DMS 273 (cell line): Measurements from ENCODE around the gene PTPRZ1.

Experiments
- DNase-seq: peaks from one replicate; lab custom pipeline; 2025; ENCODE audit not compliant: unreplicated experiment; lab: John Stamatoyannopoulos, UW

PTPRZ1 gene

DNA sequence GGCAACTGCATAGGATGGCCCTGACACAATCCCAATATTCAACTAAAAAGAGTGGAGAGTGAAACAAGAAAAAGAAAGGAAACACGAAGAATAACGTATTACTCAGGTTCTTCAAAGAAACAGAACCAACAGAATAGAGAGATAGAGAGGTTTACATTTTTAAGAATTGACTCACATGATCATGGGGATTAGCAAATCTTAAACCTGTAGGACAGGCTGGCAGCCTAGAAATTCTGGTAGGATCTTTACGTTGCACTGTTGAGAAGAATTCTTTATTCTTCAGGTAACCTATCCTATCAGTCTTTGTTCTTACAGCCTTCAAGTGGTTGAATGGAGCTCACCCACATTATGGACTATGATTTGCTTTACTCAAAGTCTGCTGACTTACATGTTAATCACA is 167.2 kb downstream of the PTPRZ1 start:
- no peak for DNase-seq

DNA sequence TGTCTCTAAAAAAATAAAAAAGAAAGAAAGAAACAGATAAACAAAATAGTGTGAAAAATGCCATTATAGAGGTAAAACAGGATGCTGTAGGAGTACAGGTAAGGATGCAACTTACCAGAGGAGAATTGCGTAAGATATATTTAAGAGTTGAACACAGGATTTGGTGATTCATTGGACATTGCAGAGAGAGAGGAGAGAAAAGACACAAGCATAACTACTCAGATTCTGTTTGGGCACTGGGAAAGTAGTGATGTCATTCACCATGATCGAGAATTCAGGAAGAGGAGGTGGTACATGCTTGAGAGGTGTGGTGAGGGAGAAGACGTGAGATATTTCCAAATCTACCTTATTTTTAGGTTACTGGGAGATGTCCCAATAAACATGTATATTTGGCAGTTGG is 173.4 kb downstream of the PTPRZ1 start:
- DNase-seq, result no peak

DNA sequence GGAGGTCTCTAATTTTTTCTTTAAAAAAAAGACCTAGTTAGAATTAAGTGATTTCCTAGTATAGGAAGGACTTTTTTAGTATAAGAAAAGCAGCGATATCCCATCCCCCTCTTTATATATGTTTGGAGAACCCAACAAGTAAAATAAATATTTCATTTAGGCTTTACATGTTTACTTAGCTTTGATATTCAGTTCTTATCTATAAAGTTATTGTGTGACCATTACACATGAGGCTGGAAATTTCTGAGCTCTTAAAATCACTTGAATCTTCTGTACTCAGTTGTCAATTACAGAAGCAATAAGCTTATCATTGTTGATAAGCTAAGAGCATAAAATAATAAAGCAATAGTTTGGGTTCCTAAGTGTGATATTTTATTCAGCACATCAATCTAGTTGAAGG is 181.4 kb downstream of the PTPRZ1 start:
- no peak for DNase-seq

DNA sequence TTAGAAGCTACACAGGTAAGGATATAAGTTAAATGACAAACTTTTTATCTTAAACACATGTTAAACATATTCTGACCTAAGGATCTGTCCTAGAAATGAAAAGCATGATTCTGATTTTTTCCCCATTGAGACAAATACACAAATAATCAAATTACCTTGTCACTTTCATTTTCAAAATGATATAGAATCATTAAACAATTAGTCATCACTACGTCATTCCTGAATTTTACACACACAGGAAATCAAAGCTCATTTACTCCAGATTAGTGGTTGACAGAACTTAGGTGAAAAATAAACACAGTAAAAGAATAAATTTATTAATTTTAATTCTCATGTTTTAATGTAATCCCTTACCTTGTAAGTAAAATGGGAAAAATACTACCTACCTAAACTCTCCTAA is 182.1 kb downstream of the PTPRZ1 start:
- no peak for DNase-seq

DNA sequence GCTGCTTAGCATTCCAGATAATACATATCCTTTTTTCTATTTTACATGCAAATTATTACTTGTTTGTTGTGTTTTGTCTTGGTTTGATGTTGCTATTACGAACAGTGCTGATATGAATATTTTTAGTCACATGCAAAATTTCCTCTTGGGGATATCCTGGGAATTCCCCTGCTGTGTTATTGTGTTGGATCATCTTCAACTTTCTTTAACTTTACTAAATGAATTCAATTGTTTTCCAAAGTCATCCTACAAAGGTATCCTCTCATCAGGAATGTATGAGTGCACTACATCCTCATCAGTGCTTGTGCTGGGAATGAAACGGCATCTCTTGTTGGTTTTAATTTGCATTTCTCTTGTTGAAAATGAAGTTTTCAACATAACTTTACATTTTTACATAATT is 184.0 kb downstream of the PTPRZ1 start:
- no peak for DNase-seq

DNA sequence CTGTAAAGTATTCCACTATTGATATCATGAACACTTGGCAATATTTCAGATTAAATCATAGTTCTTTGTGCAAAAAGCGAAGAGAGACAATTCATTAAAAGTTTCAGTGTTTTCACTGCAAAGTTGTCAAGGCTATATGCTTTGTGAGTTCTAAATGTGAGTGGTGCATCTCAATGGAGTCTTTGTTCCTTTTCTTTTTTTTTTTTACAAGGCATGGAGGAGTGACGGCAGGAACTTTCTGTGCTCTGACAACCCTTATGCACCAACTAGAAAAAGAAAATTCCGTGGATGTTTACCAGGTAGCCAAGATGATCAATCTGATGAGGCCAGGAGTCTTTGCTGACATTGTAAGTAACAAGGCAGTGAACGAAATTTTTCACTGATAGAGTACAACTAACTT is 186.6 kb downstream of the PTPRZ1 start:
- DNase-seq, result no peak

DNA sequence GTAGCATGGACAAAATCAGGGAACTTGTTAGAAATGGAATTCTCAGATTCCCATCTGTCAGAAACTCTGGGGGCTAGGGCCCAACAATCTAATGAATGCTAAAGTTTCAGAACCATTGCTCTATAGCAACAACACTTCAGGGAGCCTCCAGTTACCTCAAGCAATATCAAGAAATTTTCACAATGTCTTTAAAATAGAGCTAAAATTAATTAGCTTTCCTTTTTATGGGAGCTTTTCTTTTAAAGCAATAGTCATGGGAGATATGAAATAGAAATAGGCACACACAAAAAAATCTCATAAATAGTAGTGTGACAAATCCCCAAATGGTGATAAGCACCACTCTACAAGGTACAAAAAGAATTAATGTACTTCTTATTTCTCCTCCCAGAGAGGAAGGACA is 190.2 kb downstream of the PTPRZ1 start:
- no peak for DNase-seq

DNA sequence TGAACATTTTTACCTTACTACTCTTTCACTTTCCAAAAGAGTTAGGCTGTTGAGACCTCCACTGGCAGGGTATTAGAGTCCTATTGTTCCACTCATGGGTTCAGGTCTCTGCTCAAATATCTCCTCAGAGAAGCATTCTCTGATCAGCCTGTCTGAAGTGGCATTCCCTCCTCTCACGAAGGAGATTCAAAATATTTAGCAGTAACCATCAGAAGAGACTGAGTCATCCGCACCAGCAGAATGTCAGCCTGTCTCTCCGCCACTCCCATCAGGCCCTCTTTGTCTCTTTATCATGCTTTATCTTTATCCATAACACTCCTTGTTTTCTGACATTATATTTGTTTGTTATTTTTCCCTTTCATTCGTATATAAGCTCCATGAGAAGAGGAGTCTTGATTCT is 192.0 kb downstream of the PTPRZ1 start:
- no peak for DNase-seq

DNA sequence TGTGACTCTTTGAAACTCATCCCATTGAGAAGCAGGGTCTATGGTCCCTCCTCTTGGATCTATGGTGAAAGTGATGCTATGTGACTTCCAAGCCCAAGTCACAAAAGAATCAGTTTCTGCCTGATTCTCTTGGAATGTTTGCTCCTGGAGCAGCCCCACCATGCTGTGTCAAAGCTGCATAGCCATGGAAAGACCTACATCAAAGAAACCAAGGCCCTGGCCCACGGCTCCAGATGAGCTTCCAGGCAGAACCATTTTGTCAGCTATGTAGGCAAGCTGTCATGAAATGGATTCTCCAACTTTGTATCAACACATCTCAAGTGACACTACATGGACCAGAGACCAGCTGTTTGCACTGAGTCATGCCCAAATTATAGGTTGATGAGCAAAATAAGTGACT is 194.1 kb downstream of the PTPRZ1 start:
- peak; percentile 13 for DNase-seq

DNA sequence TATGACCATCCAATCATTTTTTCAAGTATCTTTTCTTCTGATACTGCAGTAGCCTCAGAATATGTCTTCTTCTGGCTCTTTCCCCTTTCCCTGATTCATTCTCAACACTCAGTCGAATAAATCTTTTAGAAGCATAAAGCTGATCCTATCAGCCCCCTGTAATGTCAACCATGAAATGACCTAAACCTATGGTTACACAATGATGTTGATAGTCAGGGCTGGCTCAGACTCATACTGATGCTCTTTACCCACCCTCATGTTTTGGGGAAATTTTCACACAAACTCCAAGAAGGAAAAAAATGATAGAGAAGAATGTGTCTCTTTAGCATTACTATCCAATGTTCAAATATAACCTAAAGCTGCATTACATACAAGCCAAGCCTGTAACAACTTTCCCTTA is 195.1 kb downstream of the PTPRZ1 start:
- no peak for DNase-seq

DNA sequence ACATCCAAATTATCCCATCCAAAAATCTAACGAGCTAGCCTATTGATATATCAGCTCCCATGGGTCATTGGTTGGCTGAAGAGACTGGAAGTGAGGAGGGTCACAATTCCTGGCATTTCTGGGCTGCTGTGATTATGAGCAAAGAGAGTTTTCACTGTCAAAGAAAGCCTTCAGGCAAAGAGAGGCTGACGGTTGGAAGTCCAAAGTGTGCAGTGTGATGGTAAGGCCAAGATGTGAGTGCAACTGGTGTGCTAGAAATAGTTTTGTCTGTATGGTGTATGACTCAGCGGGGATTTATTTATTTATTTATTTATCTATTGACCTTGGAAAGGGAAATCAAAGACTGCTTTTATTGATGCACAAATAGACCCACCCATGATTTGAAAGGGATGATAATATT is 196.0 kb downstream of the PTPRZ1 start:
- no peak for DNase-seq

DNA sequence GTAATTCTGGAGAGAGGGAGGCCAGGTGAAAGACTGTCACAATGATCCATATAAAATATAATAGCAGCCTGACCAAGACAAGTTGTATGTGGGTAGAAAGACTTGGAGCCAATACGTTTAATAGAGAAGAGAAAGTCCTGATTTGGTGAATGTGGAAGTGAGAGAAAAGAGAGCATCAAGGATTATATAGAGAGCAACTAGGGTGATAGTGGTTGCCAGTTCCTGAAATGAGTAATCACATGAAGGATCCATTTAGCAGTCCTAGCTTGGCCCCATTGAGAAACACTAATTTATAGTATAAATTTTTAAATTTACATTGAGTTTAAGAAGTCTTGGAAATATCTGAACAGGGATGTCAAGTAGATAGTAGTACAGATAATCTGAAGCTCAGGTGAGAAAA is 197.1 kb downstream of the PTPRZ1 start:
- DNase-seq, result no peak

DNA sequence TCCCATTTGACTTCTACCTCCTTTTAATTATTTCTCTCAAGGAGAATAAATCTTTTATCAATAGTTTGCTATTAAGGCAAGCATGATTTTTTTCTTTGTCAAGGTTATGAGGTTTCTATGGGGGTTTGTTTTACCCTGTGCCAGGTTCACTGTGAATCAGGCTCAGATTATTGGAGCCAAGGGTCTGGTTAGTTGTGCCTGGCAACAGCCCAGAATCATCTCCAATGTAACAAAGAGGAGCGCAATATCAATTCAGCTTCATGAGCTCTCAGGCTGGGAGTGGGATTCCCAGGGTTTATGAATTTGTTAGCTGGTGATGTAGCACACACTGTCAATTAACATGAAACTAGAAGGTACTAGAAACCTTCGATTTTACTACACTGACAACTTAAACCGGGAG is 197.9 kb downstream of the PTPRZ1 start:
- DNase-seq, result no peak

DNA sequence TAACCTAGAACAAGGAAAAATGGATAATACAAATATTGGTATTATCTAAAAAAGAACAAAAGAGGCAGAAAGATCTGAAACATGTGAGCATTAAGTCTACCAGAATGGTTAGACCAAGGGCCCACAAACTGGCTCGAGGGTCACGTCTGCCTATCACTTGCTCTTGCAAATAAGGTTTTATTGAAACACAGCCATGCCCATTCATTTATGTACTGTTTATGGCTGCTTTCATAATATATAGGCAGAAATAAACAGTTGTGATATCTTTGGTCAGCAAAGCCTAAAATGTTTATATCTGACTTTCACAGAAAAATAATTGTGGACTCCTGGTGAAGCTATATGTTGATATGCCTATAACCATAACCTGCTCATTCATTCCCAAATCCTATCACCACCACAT is 199.3 kb downstream of the PTPRZ1 start:
- no peak for DNase-seq

DNA sequence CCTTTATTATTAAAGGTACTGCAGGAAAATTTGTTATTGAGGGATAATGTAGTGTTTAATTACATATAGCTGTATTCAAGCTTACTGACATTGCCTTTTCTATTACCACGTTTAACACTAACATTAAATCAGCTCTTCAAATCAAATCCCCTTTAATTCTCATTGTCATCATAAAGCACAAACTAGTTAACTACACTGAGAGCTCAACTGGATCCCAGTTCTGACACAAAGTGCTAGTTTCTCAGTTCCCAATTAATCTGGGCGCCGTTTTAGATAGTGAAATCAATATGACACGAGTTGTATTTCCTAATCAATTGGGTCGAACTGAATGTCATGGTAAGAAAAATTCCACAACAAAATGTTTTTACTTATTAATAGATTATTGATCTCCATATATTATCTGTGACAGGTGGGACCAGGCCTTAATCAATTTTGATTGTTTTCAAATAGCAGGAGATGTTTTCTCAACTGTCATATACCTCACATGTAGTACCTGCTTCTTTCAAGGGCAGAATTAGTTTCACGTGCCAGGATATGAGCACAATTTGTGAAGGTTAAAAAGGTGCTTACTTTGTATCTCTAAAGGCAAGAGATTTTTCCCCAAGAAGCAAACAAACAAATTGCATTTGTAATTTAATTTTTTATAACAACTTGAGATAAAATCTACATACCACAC is 200.1 kb downstream of the PTPRZ1 start:
- DNase-seq, result no peak

DNA sequence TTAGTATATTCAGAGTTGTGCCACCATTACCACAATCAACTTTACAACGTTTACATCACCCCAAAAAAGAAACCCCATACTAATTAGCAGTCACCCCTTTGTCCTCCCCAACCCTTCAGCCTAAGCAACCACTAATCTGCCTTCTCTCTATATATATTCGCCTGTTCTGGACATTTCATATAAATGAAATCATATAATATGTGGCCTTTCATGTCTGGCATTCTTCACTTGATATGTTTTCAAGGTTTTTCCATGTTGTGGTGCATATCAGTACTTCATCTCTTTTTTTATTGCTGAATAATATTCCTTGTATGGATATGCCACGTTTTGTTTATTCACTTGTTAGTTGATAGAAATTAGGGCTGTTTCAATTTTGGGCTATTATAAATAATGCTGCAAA is 200.7 kb downstream of the PTPRZ1 start:
- DNase-seq, result no peak

DNA sequence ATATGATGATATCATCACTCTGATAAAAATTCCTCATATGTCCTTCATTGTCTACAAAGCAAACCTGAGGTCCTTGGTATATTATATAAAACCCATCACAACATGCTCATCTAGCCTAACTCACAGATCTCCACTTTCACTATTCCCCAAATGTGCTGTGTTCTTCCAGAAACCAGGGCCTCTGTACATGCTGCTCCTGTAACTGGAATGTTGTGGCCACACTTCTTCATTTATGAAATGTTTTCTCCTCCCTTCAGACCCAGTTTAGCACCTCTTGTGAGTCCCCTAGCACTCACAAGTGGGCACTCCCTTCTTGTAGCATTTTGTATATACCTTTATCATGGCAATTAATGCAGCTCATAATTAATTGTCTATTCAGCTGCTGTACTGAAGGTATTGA is 209.2 kb downstream of the PTPRZ1 start:
- DNase-seq, result no peak

DNA sequence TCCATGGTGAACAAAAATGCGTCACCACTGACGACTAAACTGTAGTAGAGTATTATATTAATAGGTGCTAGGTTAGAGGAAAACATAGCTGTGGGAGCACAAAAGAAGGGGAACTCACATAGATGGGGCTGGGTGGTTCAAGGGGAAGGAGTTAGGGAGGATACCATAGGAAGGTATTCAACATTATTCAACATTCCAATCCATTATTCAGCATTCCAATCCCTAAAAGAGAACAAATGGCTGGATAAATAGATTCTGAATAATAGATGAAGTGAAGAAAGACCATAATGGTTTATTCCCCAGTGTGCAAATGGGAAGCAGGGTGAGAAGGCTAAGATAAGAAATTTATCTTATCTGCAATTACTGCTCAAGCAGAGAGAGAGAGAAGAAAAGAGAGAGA is 209.7 kb downstream of the PTPRZ1 start:
- no peak for DNase-seq

DNA sequence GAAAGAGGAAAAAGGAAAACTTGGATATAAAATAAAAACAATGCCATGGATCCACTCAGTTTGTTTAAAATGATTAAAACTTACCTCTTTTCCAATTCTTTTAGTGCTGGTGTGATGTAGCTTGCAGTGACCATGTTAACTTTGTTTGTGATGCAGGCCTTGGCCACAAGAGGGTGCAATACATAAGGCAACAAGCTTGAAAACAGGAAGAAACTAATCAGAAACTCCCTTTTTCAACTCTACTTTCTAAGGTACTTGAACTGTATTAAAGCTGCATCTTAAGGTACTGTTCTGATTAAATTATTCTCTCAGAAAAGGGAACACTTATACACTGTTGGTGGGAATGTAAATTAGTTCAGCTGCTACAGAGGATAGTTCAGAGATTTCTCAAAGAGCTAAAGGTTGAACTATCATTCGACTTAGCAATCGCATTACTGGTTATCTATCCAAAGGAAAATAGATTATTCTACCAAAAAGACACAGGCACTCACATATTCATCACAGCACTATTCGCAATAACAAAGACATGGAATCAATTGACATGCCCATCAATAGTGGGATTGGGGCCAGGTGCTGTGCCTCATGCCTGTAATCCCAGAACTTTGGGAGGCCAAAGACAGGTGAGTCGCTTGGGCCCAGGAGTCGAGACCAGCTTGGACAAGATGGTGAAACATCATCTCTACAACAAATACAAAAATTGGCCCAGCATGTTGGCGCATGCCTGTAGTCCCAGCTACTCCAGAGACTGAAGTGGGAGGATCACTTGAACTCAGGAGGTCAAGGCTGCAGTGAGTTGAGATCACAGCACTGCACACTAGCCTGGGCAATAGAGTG is 220.2 kb downstream of the PTPRZ1 start:
- peak; percentile 84 for DNase-seq

DNA sequence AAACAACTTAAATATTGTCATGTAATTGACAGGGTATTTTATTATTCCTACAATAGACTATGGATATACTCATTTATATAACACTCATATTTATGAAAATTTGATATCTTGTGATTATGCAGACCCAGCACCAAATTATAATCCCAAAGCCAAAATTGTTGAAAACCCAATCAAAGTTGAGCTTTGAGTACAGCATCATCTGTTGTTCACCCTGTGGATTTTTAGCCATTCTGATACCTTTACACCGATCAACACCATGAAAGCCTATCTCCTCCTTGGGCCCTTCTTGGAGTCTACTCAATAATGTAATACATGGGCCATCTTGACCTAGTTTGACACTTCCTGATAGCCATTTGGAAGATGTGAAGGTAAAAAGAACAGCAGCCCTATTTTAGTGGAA is 221.6 kb downstream of the PTPRZ1 start:
- no peak for DNase-seq

DNA sequence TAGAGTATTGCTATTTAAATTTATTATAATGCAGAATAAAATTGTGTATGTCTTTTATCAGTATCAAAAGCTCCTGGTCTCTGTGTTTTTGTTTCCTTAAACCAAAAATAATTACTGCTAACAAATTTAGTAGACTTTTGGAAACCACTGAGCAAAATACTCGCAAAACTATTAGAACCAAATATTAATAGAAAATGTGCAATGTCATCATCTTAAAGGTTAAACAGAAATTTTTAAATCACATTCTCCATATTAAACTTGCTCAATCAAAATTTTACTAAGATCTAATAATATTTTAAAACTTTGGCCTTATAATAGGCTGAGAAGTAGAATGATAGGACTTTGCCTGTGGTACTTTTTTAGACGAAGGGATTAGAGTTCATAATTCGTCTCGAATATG is 222.7 kb downstream of the PTPRZ1 start:
- no peak for DNase-seq

DNA sequence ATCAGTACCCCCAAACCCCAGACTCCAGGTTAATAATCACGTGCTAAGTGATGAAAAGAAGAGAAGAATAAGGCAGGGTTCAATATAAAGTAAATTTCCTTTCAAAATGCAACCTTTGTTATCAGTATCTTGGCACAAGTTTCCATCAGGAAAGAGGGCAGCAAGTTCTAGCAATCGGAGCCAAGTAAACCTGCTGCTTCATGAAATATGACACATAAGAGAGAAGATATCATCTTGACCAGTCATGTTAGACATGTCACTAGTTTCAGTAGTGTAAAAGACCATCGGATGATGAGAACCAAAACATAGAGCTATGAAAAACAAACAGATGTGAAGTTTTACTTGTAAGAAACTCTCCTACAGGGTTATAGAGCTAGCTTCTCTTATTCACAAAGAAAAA is 227.1 kb downstream of the PTPRZ1 start:
- no peak for DNase-seq

DNA sequence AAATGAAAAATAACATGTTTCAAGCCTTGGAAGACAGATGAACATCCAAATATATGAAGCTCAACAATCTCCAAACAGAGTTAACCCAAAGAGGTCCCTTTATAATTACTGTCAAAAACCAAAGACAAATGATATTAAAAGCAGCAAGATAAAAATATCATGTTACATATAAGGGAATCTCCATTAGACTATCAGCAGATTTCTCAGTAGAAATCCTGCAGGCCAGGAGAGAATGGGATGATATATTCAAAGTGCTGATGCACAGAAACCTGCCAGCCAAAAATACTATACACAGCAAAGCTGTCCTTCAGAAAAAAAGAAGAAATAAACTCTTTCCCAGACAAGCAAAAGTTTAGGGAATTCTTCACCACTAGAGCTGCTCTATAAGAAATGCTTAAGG is 230.1 kb downstream of the PTPRZ1 start:
- DNase-seq, result no peak
